MCF 10A (cell line): ENCODE data around the gene CCR7. TPM values are rescaled to one million over a fixed set of nuclear protein-coding genes. Genes with fewer than 3 reads are reported as not detected.
A peak's percentile ranks its signal among the peaks of the same experiment; 100 is the strongest.

ENCODE experiments used
- BruUV-seq: library from RNA; stranded (reverse); fragments of 400-500 nt; replicated peaks from 2 replicates; lab custom pipeline; 2021; lab: Mats Ljungman, UMichigan
- CTCF ChIA-PET: fragments of 300-600 bp; sonication (Branson Sonifier 250); formaldehyde crosslinking; extraction: SDS; loops from one replicate; lab custom pipeline; 2021; ENCODE audit warnings: antibody characterized with exemption, inconsistent platforms; lab: Yijun Ruan, JAX
- POLR2A ChIA-PET: fragments of 300-600, 350-650 bp; sonication (Branson Sonifier 250); formaldehyde crosslinking; extraction: SDS; loops from one replicate; lab custom pipeline; 2020; ENCODE audit warnings: antibody characterized with exemption, inconsistent platforms; lab: Yijun Ruan, JAX
- DNase-seq: peaks from one replicate; pipeline ENCODE4 v3.0.0-alpha.2; 2018; ENCODE audit not compliant: unreplicated experiment
- H3K27ac Mint-ChIP-seq: one replicate; pipeline ENCODE4 v1.8.0; 2022; ENCODE audit warnings: mild to moderate bottlenecking, low read depth, mixed read lengths; ENCODE audit not compliant: unreplicated experiment
- H3K27me3 Mint-ChIP-seq: one replicate; pipeline ENCODE4 v1.8.0; 2022; ENCODE audit warnings: mixed read lengths; ENCODE audit not compliant: insufficient read depth, unreplicated experiment
- H3K36me3 Mint-ChIP-seq: one replicate; pipeline ENCODE4 v1.8.0; 2022; ENCODE audit warnings: mild to moderate bottlenecking, moderate library complexity, mixed read lengths; ENCODE audit not compliant: insufficient read depth, unreplicated experiment
- H3K4me1 Mint-ChIP-seq: one replicate; pipeline ENCODE4 v1.8.0; 2022; ENCODE audit warnings: mixed read lengths; ENCODE audit not compliant: insufficient read depth, unreplicated experiment
- H3K4me3 Mint-ChIP-seq: one replicate; pipeline ENCODE4 v1.8.0; 2022; ENCODE audit warnings: mild to moderate bottlenecking, moderate library complexity, mixed read lengths; ENCODE audit not compliant: unreplicated experiment
- H3K9me3 Mint-ChIP-seq: one replicate; pipeline ENCODE4 v1.8.0; 2022; ENCODE audit warnings: mixed read lengths; ENCODE audit not compliant: unreplicated experiment
- CTCF ChIP-seq: fragments of 200-600 bp; IDR thresholded peaks from one replicate; pipeline ENCODE4 v1.8.0; 2022; ENCODE audit warnings: antibody characterized with exemption, mild to moderate bottlenecking; ENCODE audit not compliant: unreplicated experiment
- intact Hi-C: fragments of 100-400 bp; cut with micrococcal nuclease; formaldehyde crosslinking; loops from 2 replicates; pipeline ENCODE4 v1.14.1; 2022
- total RNA-seq: library from RNA; stranded (reverse); gene quantifications from 2 replicates; pipeline ENCODE4 v1.2.3, GENCODE V29; 2022

CCR7 gene
- total RNA-seq, 1 experiment from 2014 or later: not detected

- Mint-ChIP-seq H3K9me3 (no peaks in the 10 kb centered on the region), H3K36me3 (no peaks in the 10 kb centered on the region), H3K4me1 (peaks cover 24% of the 10 kb centered on the region), H3K27ac (no peak overlapping the region), H3K4me3 (no peak overlapping the region), H3K27me3 (no peaks in the 10 kb centered on the region)
- intact Hi-C loops: no loop called here
- POLR2A ChIA-PET: interaction anchor here (0.7 to 3.7 kb wide), 2 partner anchors 38 to 82 kb away, joined by 3 to 21 read pairs; no protein-coding TSS in a partner anchor
- CTCF ChIA-PET: interaction anchor here (0.8 to 0.9 kb wide), 2 partner anchors 14 to 20 kb away, joined by 3 to 4 read pairs; no protein-coding TSS in a partner anchor
- no peak for TF ChIP-seq CTCF
- no TSS peak for BruUV-seq
- DNase-seq: no peak
Observed at GRCh38 chr17:40552806-40553693, 12.2 kb downstream of the CCR7 start.

GRCh38 chr17:40551879-40552768, 13.1 kb downstream of the CCR7 start:
- Mint-ChIP-seq H3K4me3 (no peak overlapping the region), H3K27ac (no peak overlapping the region), H3K36me3 (no peaks in the 10 kb centered on the region), H3K9me3 (no peaks in the 10 kb centered on the region), H3K27me3 (no peaks in the 10 kb centered on the region), H3K4me1 (peaks cover 32% of the 10 kb centered on the region)
- DNase-seq: peak; percentile 65
- intact Hi-C loops: no loop called here
- ChIA-PET CTCF (interaction anchor here (0.5 to 1.4 kb wide), 5 partner anchors 8 to 216 kb away, joined by 3 to 10 read pairs (median 5); no protein-coding TSS in a partner anchor), POLR2A (interaction anchor here (1.0 to 5.4 kb wide), 5 partner anchors 8 to 50 kb away, joined by 3 to 49 read pairs (median 4); partner anchors contain the start of gene TNS4)
- no TSS peak for BruUV-seq
- TF ChIP-seq CTCF: no peak

GRCh38 chr17:40551091-40551878, 14.0 kb downstream of the CCR7 start:
- TF ChIP-seq CTCF: no peak
- intact Hi-C loops: no loop called here
- no TSS peak for BruUV-seq
- no peak overlapping the region for H3K4me3 Mint-ChIP-seq
- DNase-seq: peak; percentile 97
- POLR2A ChIA-PET: interaction anchor here (0.6 to 5.4 kb wide), 10 partner anchors 9 to 312 kb away, joined by 3 to 49 read pairs (median 4); partner anchors contain the start of gene TNS4
- H3K4me1 Mint-ChIP-seq: peaks cover 35% of the 10 kb centered on the region
- no peaks in the 10 kb centered on the region for H3K9me3 Mint-ChIP-seq
- no peaks in the 10 kb centered on the region for H3K27me3 Mint-ChIP-seq
- H3K27ac Mint-ChIP-seq: no peak overlapping the region
- H3K36me3 Mint-ChIP-seq: no peaks in the 10 kb centered on the region
- CTCF ChIA-PET: interaction anchor here (0.5 to 1.4 kb wide), 9 partner anchors 9 to 401 kb away, joined by 3 to 10 read pairs (median 3); no protein-coding TSS in a partner anchor
